NCI-H510A (cell line): ENCODE data around the gene PRDM16.
"Not testable (repeated sequence)": the region's sequence is repeated elsewhere in the genome, so short reads cannot be mapped to it uniquely, and the experiment has no call there.

Experiments used
- DNase-seq: peaks from one replicate; lab custom pipeline; 2025; lab: John Stamatoyannopoulos, UW

The PRDM16 gene

DNA sequence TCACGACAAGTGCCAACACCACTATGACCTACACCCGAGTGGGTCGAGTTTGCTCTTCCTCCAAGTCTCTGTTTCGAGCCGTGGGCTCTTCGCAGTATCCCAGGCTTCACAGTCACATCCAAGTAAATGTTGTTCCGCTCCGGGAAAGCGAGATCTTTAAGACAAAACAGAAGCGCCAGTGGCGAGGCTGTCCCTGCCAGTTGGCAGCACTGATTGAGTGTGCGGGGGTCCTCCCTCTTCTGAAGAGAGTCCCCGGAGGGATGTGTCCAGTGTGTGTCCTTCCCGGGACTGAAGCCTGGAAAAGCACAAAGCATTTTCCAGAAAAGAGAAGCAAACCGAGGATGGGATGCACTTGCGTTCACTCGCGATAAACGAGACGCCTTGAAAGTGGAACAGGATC is 158.9 kb downstream of the PRDM16 start:
- no peak for DNase-seq

GRCh38 chr1:3229081-3229725 is 160.2 kb downstream of the PRDM16 start:
- DNase-seq = no peak

DNA sequence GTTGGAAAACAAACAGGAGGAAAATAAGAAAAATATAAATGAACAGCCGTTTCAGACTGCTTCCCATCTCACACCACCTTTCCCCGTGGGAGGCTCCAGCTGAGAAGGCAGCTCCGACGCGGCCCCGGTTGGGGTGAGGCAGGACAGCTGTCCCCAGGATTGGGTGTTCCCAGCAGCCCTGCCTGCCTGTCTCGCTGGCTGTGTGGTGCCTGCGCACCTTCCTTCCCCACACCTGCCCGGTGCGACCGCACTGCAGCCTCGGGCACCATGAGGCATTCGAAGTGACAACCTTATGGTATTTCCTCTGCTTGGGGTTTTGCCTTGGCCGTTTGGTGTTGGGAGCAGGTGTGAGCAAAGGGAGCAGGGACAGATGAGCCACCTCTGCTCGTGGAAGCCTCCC is 161.6 kb downstream of the PRDM16 start:
- no peak for DNase-seq

- DNase-seq = no peak
These were observed 162.2 kb downstream of the PRDM16 start for GRCh38 chr1:3231245-3231644.

DNA sequence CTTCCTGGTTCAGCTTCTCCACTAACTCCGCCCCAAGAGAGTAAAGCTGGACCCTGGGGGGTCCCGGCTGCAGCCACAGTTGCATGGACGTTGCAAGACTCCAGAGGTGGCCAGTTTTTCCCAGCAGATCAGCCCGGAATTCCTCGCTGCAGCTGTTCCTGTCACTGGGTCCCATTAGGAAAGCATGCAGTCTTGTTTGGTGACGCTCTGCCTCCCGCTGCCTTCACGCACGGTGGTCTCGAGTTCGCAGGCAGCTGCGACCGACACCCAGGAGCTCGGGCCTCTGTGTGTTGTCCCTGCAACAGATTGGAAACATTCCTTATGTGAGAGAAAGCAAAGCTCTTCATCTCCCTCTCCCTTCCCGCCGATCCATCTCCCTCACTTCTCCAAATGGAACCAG is 162.8 kb downstream of the PRDM16 start:
- no peak for DNase-seq

DNA sequence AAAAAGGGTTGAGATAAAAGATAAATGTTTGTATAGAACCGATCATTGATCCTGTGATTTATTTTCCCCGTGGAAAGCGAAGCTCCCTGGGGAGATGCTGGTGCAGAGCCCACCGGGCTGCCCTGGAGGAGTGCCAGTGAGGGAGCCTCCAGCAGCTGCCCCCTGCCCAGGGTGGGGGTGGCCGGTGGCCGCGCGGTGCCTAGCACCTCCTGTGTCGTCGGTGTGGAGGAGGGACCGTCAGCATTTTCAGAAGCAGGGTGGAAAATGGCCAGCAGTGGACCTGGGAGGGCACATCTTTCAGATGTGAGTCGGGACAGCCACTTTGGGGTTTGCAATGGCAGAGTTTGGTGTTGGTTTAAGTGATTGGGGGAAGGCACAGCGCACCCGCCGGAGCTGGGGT is 164.0 kb downstream of the PRDM16 start:
- no peak for DNase-seq

- DNase-seq = no peak
These were observed 164.5 kb downstream of the PRDM16 start for GRCh38 chr1:3233551-3233950.

DNA sequence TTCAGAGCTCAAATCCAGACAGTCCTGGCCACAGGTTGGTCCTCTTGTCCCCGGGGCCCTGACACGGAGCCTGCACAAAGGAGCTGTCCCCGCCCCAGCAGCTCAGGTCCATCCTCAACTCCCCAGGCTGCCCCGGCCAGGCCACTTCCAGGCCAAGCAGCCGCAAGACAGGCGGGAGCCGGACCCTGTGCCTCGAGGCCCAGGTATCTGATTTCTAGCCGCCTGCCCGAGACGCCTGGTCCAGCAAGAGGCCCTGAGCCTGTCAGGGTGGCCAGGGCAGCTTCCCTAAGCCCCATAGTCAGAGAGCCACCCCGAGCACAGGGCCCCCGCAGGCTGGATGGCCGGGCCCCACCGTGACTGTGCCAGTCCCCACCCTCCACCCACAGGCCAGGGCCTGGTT is 165.3 kb downstream of the PRDM16 start:
- no peak for DNase-seq

GRCh38 chr1:3234956-3235355 is 166.0 kb downstream of the PRDM16 start:
- no peak for DNase-seq

GRCh38 chr1:3235496-3235895 is 166.5 kb downstream of the PRDM16 start:
- no peak for DNase-seq

- DNase-seq = no peak
These were observed 167.4 kb downstream of the PRDM16 start for GRCh38 chr1:3236361-3236760.

DNA sequence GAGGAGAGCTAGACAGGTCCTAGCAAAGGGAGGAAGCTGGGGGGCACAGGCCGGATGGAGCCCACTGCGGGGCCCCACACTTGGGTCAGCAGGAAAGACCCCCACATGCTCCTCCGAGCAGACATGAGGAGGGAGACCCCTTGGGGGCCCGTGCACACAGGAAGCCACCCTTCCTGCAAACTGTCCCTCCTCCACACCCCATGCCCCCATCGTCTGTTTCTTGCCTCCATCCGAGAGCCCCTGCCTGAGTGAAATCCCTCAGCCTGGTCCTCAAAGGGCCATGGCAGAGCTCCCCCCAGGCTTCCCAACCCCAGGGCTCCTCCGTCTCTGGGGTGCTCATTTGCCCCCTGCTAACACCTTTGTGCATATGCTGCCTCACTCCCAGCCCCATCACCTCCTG is 168.0 kb downstream of the PRDM16 start:
- DNase-seq = no peak

DNA sequence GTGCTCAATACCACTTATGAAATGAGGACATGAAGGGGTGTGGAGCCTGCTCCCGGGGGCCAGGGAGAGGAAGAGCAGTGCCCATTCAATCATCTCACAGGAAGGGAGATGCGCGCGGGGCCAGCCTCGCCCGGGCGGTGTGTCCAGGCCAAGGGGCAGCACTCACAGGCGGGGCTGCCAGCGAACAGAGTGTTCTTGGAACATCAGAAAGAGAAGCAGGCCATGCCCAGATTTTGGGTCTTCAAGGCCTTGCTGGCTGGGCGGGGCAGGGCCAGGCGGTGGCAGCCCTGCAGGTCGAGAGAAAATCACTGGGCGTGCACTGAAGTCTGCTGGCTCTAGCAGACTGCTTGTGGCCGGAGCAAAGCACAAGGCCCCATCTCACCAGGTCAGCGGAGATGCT is 168.6 kb downstream of the PRDM16 start:
- no peak for DNase-seq

- no peak for DNase-seq
These were observed 169.1 kb downstream of the PRDM16 start for GRCh38 chr1:3237994-3238702.

DNA sequence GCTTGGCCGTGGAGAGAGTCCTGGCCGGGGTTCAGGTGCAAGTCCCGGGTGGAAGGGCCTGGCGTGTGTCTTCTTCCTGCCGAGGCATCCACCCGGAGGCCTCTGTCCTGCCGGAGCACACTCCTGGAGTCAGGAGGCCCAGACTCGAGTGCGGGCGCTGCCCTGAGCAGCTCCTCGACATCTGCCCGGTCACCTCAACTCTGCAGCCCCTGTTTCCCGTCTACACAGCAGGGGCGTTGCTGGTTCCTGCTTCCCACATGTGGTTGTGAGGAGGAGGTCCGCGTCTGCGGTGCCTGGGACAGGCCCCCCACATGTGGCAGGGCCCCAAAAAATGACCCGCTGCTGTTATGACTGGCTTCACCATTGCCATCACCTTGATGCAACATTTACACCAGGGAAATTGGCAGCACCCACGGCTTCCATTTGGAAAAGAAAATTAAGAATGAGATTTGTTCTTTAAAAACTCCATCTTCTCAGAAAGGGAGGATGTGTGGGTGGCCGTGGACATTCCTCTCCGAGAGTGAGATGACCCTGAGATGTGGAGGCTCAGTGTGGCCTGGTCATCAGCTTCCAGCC is 169.8 kb downstream of the PRDM16 start:
- DNase-seq = no peak

DNA sequence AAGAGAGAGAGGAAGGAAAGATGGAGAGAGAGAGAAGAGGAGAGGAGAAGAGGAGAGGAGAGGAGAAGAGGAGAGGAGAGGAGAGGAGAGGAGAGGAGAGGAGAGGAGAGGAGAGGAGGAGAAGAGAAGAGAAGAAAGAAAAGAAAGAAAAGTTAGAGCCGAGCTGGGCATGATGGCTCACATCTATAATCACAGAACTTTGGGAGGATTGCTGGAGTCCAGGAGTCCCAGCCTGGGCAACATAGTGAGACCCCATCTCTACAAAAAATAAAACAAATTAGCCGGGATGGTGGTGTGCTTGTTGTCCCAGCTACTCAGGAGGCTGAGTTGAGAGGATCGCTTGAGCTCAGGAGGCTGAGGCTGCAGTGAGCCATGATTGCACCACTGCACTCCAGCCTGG is 171.0 kb downstream of the PRDM16 start:
- DNase-seq = not testable (repeated sequence)

GRCh38 chr1:3240524-3241235 is 171.7 kb downstream of the PRDM16 start:
- DNase-seq = no peak

- no peak for DNase-seq
These were observed 172.2 kb downstream of the PRDM16 start for GRCh38 chr1:3241236-3241550.

GRCh38 chr1:3241673-3242407 is 172.8 kb downstream of the PRDM16 start:
- DNase-seq = no peak

GRCh38 chr1:3242408-3243260 is 173.6 kb downstream of the PRDM16 start:
- DNase-seq = no peak

DNA sequence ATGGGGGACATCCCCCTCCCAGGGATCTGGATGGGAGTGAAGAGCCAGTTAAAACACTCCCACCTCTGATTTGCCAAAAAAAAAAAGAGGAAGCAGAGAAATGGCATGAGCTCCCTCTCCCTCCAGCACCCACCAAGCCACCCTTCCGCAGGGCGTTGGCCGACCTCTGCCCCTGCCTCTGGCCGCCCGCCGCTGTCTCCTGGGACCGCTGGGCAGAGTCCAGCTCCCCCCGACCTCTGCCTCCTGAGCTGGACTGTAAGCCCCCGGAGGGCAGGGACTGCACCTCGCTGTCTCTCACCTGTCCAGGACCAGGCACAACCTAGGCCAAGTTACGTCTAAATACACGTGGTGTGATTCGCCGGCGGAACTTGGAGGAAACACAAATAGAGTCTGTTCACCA is 174.3 kb downstream of the PRDM16 start:
- DNase-seq = no peak
